Stimulated activated CD4-positive, alpha-beta T cell treated with anti-CD3 and anti-CD28 coated beads, TNF-alpha, amount 100 ng/mL, for 1 hour (primary cell): ENCODE data around the gene ZNF524.
"Not testable (repeated sequence)": the region's sequence is repeated elsewhere in the genome, so short reads cannot be mapped to it uniquely, and the experiment has no call there.

Experiments used
- DNase-seq, 3 donors: peaks; one replicate each; pipeline ENCODE4 v3.0.0-alpha.2; 2020; ENCODE audit warnings: low read depth in 3 of 3, low spot score in 1 of 3

Gene ZNF524

DNA sequence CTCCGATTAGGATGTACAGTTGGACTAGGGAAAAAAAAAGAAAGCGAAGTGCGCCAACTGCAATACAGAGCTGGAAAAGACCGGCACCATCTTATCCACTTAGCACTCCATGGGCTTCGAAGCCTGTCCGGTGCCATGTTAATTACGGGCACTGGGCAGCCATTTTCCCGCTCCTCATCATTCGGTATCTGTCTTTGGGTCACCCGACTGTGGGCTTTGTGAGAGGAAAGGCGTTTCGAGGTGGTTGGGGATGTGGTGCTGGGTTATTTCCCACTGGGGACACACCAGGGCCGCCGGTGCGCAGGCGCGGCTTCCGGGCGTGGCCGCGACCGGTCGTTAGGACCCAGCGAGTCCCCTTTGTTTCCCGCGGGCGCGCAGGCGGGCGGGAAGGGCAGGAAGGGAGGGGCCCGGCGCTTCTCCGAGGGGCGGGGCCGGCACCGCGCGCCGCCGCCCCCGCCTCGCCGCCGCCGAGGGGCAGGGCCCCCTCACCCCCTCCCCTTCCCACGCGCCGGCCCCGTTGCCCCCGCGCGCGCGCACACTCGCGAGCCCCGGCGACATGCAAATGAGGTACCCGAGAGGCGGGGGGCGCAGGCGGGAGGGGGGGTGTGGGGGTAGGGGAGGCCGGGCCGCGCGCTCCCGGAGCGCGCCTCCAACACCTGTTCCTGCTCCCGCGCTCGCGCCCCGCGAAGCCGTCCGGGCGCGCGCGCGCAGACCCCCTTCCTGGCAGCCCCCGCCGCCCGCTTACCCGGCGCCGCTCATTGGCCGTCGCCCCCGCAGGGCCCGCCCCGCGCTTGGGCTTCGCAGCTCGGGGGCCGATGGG, at the start of gene ZNF524:
TSS of gene ZNF524 (plus strand) at position 447 of the 820 bp plus-strand sequence. CDS start 1,825 bp downstream, outside the sequence.
- DNase-seq: peak; percentile 60 to 76 (median 63)

- DNase-seq: no peak
These were observed 49.8 kb upstream of the ZNF524 start for GRCh38 chr19:55550321-55550650.

- no peak for DNase-seq
These were observed 47.9 kb upstream of the ZNF524 start for GRCh38 chr19:55552206-55552605.

DNA sequence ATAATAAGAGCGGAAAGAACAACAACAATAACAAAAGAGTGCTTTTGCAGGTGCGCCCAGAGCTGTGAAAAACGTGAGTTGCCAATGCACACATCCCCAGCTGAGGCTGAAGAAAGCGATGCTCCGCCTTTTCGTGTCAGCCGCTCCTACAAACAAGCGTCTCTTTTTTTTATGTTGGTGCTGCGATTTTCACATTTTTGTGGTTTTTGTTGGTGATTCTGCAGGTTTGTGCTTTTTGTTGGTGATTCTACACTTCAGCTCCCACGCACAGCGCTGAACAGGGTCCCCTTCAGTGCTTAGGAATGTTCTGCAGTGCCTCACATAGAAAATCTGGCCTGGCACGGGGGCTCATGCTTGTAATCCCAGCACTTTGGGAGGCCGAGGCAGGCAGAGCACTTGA, 47.5 kb upstream of the ZNF524 start:
- no peak for DNase-seq

GRCh38 chr19:55553217-55554182, 46.6 kb upstream of the ZNF524 start:
- no peak for DNase-seq

- no peak for DNase-seq
These were observed 45.8 kb upstream of the ZNF524 start for GRCh38 chr19:55554302-55554701.

- no peak for DNase-seq
These were observed 45.3 kb upstream of the ZNF524 start for GRCh38 chr19:55554741-55555152.

DNA sequence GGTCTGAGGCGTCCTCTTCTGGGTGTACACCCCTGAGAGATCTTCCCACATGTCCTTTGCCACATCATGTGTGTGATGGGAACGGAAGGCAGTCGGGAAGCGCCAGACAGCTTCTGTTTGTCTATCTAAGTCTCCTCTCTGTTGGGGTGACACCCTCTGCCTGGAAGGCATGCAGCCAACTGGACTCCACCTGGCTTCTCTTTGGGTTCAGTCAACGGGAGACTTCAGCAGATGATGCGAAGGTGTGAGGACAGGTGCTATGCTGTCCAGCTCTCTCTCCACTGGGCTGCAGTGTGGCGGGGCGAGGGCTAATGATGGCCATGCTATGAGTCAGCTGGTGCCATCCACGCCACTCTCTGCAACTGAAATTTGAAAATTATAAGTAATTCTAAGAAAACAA, 40.4 kb upstream of the ZNF524 start:
- DNase-seq: no peak

- no peak for DNase-seq
These were observed 36.8 kb upstream of the ZNF524 start for GRCh38 chr19:55563261-55563690.

- DNase-seq: no peak
These were observed 33.3 kb upstream of the ZNF524 start for GRCh38 chr19:55566823-55567222.

- DNase-seq: no peak
These were observed 32.3 kb upstream of the ZNF524 start for GRCh38 chr19:55567708-55568328.

DNA sequence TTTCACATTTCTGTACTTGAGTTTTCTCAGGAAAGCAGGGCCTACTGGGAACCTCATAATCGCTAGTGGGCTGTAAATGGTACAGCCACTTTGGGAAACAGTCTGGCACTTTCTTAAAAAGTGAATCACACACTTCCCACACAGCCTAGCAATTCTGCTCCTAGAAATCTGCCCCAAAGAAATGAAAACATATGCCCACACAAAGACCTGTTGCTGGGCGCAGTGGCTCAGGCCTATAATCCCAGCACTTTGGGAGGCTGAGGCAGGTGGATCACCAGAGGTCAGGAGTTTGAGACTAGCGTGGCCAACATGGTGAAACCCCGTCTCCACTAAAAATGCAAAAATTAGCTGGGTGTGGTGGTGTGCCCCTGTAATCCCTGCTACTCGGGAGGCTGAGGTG, 30.6 kb upstream of the ZNF524 start:
- not testable (repeated sequence) for DNase-seq

DNA sequence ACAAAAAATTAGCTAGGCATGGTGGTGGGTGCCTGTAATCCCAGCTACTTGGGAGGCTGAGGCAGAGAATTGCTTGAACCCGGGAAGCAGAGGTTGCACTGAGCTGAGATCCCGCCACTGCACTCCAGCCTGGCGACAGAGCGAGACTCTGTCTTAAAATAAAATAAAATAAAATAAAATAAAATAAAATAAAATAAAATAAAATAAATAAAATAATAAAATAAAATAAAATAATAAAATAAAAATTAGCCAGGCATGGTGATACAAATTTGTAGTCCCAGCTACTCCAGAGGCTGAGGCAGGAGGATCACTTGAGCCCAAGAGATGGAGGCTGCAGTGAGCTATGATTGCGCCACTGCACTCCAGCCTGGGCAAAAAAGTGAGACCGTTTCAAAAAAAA, 26.2 kb upstream of the ZNF524 start:
- not testable (repeated sequence) for DNase-seq

GRCh38 chr19:55576746-55577145, 23.3 kb upstream of the ZNF524 start:
- DNase-seq: no peak

DNA sequence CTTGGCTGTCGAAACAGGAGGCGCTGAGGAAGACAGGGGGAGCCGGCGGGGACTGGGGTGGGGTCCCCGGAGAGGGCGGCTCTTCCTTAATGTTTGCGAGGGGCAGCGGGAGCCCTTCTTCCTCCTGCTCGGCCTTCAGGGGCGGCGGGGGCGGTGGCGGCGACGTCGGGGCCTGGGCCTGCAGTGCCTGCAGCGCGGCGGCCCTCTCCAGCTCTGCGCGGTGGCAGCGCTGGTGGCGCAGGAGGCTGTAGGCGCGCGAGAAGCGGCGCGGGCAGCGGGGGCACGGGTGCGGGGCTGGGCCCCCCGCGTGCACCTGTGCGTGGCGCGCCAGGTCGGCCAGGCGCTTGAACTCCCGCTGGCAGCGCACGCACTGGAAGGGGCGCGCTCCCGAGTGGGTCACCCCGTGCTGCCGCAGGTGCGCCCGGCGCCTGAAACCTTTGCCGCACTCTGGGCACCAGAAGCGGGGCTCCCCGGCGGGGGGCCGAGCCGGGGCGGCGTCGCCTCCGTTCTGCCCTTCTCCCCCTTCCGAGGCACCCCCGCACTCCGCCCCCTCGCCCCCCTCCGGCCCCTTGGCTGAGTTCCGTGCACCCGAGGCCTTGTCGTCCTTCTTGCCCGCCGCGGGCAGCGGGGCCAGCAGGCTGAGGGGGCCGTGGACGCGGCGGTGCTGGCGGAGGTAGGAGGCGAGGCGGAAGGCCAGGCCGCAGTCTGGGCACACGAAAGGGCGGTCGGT, 21.9 kb upstream of the ZNF524 start:
- DNase-seq: no peak

GRCh38 chr19:55578761-55579747, 21.0 kb upstream of the ZNF524 start:
- DNase-seq: no peak

DNA sequence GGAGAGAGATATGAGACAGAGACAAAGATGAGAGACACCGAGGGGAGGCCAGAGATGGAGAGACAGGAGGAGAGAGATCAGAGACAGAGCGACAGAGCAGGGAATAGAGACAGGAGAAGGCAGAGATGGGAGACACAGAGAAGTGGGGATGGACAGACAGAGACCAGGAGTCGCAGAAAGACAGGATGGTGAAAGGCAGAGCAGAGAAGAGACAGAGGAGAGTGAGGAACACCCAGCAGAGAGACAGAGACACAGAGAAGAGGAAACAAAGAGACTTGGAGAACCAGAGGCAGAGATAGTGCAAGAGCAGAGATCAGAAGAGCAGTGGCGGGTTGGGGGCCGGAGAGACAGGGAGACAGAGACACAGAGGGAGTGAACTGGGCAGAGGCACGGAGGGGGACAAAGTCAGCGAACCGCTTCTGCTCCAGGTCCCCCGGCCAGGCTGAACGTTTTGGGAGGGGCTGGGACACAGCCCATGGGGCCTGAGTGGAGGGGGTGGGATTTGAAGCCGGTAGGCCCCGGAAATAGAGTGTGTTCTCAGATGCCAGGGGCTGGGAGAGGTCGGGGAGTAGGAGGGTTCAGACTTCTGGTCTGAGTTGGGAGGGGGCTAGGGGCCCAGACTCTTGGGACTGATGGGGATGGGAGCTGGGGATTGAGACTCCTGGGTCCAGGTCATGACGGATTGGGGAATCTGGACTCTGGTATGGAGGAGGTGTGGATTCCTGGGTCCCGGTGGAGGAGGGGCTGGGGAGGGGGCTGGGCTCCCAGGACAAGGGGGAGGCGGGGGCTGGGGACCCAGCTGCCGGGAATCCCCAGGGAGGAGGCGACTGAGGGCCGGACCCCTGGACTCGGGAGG, 20.1 kb upstream of the ZNF524 start:
- no peak for DNase-seq

- peak in 2 of 3 donors; percentile 41 to 76 for DNase-seq
These were observed 19.4 kb upstream of the ZNF524 start, which contains the start of gene ZNF579 for GRCh38 chr19:55580628-55581144. TSS of gene ZNF579 (minus strand) at chr19:55580848. CDS start at chr19:55579639, 1,209 bp downstream.
